HG03135 (cell line): ENCODE measurements around the gene TDRKH.
"Not testable (repeated sequence)": the region's sequence is repeated elsewhere in the genome, so short reads cannot be mapped to it uniquely, and the experiment has no call there.

ENCODE experiments used
- ATAC-seq: cut with Tn5 transposase; IDR thresholded peaks from one replicate; pipeline ENCODE4 v1.9.1; 2021; ENCODE audit warnings: mild to moderate bottlenecking, moderate library complexity; ENCODE audit not compliant: unreplicated experiment

Gene TDRKH

GRCh38 chr1:151803164-151803563 is 12.9 kb upstream of the TDRKH start:
- ATAC-seq, result no peak

GRCh38 chr1:151802372-151802771 is 12.1 kb upstream of the TDRKH start:
- no peak for ATAC-seq

DNA sequence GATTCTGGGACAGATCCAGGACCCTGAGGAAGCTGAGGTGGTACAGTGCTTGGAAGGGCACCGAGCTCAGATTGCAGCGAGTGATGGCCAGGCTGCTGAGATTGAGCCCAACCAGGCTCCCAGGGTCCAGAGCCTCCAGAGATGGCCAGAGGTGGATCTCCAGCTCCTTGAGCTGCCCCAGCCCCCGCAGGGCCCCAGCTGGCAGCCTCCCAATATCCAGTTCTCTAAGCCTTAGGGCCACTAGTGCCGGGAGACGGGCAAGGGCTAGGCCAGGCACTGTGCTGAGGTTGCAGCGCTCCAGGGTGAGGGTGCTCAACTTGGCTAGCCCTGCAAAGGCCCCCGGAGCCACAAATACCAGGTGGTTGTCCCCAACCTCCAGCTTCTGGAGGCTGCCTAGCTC is 11.5 kb upstream of the TDRKH start:
- no peak for ATAC-seq

GRCh38 chr1:151801310-151801820 is 11.1 kb upstream of the TDRKH start:
- ATAC-seq, result no peak

DNA sequence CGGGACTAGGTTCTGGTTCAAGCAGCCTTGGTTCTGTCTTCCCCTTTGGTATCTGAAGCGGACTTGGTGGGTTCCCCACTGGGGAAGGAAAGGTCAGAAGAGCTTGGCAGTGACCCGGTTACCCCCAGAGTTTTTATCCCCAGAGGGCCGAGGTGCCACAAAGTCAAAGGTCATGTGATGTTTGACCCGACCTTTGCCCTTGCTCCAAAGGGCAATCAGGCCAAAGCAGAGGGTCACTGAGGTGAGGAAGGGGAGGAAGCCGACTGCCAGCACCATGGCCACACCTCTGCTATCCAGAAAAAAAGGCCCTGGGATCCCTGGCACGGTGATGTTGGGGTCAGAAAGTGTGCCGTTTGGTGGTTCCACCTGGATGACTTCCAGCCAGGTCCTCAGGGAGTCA is 10.5 kb upstream of the TDRKH start:
- ATAC-seq, result no peak

DNA sequence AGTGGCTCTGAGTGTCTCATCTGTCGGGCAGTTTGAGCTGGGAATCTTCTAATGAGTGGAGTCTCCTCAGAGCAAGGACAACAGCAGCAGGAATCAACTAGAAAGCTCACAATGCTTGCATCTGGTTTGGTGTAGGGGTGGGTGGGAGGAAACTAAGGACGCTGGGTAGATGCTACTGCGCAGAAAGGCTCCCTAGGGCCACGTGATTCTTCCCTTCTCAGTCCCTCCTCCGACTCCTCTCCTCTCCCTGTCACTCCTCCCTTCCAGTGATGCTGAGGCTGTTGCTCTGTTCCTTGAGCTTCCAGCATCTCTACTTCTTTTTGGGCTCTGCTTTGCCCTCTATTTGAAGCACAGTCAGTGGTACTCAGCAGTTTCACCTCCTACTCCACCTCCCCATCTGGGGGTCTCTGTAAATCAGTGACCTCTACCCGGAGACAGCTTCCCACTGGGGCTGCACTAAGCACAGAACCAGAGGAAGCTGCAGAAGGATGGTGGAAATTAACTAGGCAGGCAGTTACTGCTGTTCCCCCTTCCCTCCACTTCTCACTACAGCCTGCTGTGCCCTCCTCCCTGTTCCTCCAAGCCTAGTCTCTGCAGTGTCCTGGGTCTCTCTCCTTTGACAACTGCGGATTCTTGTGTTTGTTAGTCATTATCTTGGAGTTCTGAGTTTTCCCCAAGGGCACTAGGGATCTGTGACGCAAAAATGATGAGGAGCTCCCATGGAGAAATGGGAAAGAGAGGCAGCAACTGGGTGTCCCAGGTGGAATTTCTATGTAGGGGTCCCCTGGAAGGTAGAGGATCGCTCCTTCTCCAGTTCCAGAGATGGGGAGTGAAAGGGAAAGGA is 9.1 kb upstream of the TDRKH start:
- ATAC-seq, result no peak

DNA sequence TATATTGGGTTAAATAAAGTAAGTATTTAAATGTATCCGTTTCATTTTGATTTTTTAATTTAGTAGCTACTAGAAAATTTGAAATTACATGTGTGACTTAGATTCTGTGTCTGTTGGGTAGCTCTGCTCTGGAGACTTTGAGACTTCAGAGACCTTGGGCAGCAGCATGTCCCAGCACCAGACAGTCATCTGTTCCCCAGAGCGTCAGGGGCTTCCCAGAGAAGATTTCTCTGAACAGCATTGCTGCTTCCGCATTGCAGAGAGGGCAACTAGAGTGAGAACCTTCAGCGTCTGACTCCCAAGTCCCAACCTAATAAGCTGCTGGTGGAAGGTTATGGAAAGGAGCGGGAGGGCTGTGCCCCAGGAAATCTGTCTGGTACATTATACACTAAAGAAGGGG is 8.3 kb upstream of the TDRKH start:
- ATAC-seq, result no peak

- ATAC-seq, result no peak
Measured at GRCh38 chr1:151790940-151791651, 796 bp upstream of the TDRKH start.

GRCh38 chr1:151787689-151788088 is 2.6 kb downstream of the TDRKH start:
- no peak for ATAC-seq

GRCh38 chr1:151783796-151784195 is 6.5 kb downstream of the TDRKH start:
- no peak for ATAC-seq

DNA sequence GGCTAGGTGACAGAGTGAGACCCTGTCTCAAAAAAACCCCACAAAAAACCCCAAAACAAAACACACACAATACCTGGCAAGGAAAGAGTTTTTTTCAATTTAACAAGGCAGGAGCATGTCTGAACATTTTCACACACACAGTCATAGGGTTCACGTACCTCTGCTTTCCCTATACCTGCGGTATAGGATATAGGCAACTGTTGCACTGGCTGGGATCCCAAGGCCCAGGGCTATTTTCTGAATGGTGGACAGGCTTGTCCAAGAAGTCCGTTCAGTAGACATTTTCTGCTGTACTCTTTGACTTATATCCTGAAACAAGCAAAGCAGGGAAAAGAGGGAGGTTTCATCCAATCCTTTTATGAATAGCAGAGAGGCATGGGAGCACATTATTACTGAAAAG is 7.6 kb downstream of the TDRKH start:
- ATAC-seq, result no peak

DNA sequence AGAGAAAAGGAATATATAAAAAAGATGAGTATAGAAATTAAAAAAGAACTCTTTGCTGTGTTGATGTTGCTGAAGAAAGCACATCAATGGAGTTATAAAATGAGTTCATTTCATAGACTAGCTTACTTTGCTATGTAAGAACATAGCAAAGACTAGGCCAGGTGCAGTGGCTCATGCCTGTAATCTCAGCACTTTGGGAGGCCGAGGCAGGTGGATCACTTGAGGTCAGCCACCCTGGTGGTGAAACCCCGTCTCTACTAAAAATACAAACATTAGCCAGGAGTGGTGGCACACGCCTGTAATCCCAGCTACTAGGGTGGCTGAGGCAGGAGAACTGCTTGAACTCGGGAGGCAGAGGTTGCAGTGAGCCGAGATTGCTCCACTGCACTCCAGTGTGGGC is 8.3 kb downstream of the TDRKH start:
- ATAC-seq, result not testable (repeated sequence)

DNA sequence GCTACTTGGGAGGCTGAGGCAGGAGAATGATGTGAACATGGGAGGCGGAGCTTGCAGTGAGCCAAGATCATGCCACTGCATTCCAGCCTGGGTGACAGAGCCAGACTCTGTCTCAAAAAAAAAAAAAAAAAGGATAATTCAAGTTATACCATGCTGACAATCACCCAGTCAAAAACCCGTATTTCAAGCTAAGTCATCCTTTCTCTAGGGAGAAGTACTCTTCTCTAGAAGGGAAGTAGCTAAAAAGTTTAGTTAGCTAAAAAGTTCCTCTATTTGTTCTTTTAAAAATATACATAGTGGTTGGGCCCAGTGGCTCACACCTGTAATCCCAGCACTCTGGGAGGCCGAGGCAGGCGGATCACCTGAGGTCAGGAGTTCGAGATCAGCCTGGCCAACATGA is 9.6 kb downstream of the TDRKH start:
- not testable (repeated sequence) for ATAC-seq

- no peak for ATAC-seq
Measured at GRCh38 chr1:151779852-151780251, 10.4 kb downstream of the TDRKH start.

DNA sequence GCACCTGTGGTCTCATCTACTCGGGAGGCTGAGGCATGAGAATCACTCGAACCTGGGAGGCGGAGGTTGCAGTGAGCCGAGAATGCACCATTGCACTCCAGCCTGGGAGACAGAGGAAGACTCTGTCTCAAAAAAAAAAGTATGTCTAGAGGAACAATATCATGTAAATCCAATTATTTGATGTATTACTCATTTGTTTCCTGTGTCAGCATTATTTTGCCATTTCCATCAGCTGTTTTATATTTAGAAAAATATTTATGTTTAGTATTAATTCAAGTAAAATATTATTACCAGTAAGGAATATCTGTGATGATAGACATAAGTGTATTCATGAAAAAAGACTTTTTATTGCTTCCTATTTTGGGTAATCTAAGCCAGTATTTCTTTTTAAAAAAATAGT is 13.0 kb downstream of the TDRKH start:
- ATAC-seq, result no peak

- no peak for ATAC-seq
Measured at GRCh38 chr1:151776665-151777062, 13.6 kb downstream of the TDRKH start.

DNA sequence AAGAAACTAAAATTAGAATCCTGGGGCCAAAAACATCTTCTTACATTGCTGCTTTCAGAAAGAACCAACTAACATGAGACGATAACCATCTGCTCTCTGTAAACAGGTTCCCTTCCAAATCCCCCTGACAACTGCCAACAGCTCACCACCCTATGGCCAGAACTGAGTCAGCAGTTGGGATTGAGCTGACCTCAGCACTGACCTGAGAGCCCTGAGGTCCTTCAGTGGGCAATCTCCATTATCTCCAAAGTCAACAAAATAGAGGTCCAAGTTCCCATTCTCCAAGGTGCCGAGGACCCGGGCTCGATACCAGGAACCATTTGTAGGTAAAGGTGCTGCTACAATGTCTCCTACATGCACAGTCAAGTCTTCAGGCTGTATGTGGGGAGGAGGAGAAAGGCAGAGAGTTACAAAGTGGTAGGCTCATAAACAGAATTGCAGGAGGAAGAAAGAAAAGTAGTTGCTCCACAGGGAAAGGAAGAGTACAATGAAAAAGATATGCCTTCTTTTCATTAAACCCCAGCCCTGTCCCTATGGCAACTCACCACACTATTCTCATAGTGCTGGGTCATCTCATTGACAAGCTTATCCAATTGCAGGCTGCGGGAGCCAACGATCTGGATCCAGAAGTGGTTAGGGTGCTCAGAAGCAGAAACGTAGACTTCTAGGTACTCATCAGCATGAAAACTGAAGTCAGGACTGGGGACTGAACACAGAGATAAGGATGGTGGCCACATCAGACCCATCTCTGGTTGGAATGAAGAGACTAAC is 14.2 kb downstream of the TDRKH start:
- ATAC-seq, result no peak

- ATAC-seq, result no peak
Measured at GRCh38 chr1:151774256-151774922, 15.9 kb downstream of the TDRKH start.

DNA sequence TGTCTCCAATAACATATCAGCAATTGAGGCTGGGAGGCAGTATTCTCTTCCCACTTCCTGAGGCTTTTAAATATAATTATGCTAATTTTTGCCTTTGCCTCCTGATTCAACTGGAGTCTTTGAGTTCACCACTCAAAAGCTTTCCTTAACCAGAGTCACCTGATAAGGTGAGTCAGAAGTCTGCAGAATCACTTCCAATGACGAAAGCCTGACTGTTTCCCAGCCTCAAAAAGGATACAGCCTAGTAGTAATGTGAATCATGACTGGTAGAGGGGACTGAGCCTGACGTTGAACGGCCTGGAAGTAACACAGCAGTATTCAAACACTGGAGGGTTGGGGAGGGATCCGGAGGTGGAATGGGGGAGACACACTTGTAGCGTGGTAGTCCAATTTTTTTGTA is 16.6 kb downstream of the TDRKH start:
- no peak for ATAC-seq

DNA sequence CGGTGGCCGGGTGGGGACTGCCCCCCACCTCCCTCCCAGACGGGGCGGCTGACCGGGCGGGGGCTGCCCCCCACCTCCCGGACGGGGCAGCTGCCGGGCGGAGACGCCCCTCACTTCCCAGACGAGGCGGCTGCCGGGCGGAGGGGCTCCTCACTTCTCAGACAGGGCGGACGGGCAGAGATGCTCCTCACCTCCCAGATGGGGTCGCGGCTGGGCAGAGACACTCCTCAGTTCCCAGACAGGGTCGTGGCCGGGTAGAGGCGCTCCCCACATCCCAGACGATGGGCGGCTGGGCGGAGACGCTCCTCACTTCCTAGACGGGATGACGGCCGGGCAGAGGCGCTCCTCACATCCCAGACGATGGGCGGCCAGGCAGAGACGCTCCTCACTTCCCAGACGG is 21.0 kb downstream of the TDRKH start:
- ATAC-seq, result not testable (repeated sequence)
